NCI-H526 (cell line): Measurements from ENCODE around the gene PTRH1.

Source experiments
- DNase-seq, 2 experiments: peaks; one replicate each; lab custom pipeline; 2025; lab: John Stamatoyannopoulos, UW

PTRH1 gene

GRCh38 chr9:127720031-127720864, 4.8 kb upstream of the PTRH1 start:
- no peak for DNase-seq

- no peak for DNase-seq
These were observed 2.3 kb upstream of the PTRH1 start for GRCh38 chr9:127717766-127718165.

GRCh38 chr9:127716412-127716811, 949 bp upstream of the PTRH1 start:
- no peak for DNase-seq

- peak in 1 of 2 experiments; percentile 26 for DNase-seq
These were observed 453 bp downstream of the PTRH1 start for GRCh38 chr9:127714951-127715469.

GRCh38 chr9:127714020-127714750, 1.3 kb downstream of the PTRH1 start:
- DNase-seq, result no peak

- DNase-seq, result no peak
These were observed 2.6 kb downstream of the PTRH1 start for GRCh38 chr9:127712867-127713266.

- DNase-seq, result no peak
These were observed 3.1 kb downstream of the PTRH1 start for GRCh38 chr9:127712371-127712770.

- no peak for DNase-seq
These were observed 3.6 kb downstream of the PTRH1 start for GRCh38 chr9:127711831-127712274.

- no peak for DNase-seq
These were observed 4.2 kb downstream of the PTRH1 start for GRCh38 chr9:127711226-127711701.

GRCh38 chr9:127710204-127710783, 5.2 kb downstream of the PTRH1 start:
- no peak for DNase-seq

- no peak for DNase-seq
These were observed 6.4 kb downstream of the PTRH1 start for GRCh38 chr9:127708952-127709587.

- DNase-seq, result peak in 1 of 2 experiments; percentile 32
These were observed 7.7 kb downstream of the PTRH1 start for GRCh38 chr9:127707766-127708165.

- peak; percentile 24 to 40 for DNase-seq
These were observed 8.6 kb downstream of the PTRH1 start, which contains the start of gene CFAP157 for GRCh38 chr9:127706836-127707241. TSS of gene CFAP157 (plus strand) at chr9:127706988. CDS start at chr9:127707032, 44 bp downstream.

- DNase-seq, result no peak
These were observed 9.7 kb downstream of the PTRH1 start for GRCh38 chr9:127705577-127706379.

GRCh38 chr9:127703289-127703946, 12.0 kb downstream of the PTRH1 start:
- DNase-seq, result no peak

- DNase-seq, result peak; percentile 85
These were observed 14.7 kb downstream of the PTRH1 start for GRCh38 chr9:127700594-127701255.

- no peak for DNase-seq
These were observed 15.3 kb downstream of the PTRH1 start for GRCh38 chr9:127700140-127700539.

- DNase-seq, result no peak
These were observed 16.3 kb downstream of the PTRH1 start for GRCh38 chr9:127698985-127699670.

- no peak for DNase-seq
These were observed 17.1 kb downstream of the PTRH1 start for GRCh38 chr9:127698386-127698785.
